Gastrocnemius medialis (tissue), 4 donors: ENCODE results near the gene RRP9.

Experiments used
- CTCF ChIP-seq, 5 experiments: fragments of 450-650 bp in 3 of 5; fragments of 200-600 bp in 2 of 5; sonication (generic) in 2 of 5; IDR thresholded peaks in 4 of 5; conservative IDR thresholded peaks in 1 of 5; 1 replicate in 4 of 5; 2 replicates in 1 of 5; pipeline ENCODE4 v1.5.1; 2016 to 2019; ENCODE audit warnings: antibody characterized with exemption in 5 of 5, mild to moderate bottlenecking in 3 of 5, moderate library complexity in 3 of 5
- POLR2A ChIP-seq, 2 donors: fragments of 450-650 bp; IDR thresholded peaks; one replicate each; pipeline ENCODE4 v1.6.1; 2017; ENCODE audit warnings: antibody characterized with exemption in 2 of 2, mild to moderate bottlenecking in 2 of 2, moderate library complexity in 2 of 2

GRCh38 chr3:51937014-51937413 lies 4.7 kb downstream of the RRP9 start:
- TF ChIP-seq CTCF (IDR thresholded peaks at IDR 0.05 in 4 of 5, conservative IDR thresholded peaks at IDR 0.05 in 1 of 5) (no peak), POLR2A (IDR thresholded peaks at IDR 0.05) (no peak)
